Measurements from ENCODE around the gene CYFIP1.

CYFIP1 gene

GRCh38 chr15:22892333-22892732 is 87.8 kb downstream of the CYFIP1 start:
- Histone ChIP-seq H3K9ac (ENCODE audit: low read depth in 1 of 2, low read length in 2 of 2) (no peak overlapping the region), H3K27me3 (ENCODE audit: control insufficient read depth in 1 of 2, insufficient read depth in 2 of 2, low read length in 2 of 2) (no peaks in the 10 kb centered on the region), H3K27ac (ENCODE audit: low read depth, low read length) (no peak overlapping the region), H3K36me3 (ENCODE audit: control insufficient read depth in 1 of 2, insufficient read depth in 2 of 2, low read length in 2 of 2) (peaks cover 24 to 47% of the 10 kb centered on the region in 2 donors), H3K4me3 (ENCODE audit: low read depth in 1 of 2, low read length in 2 of 2) (no peak overlapping the region), H3K9me3 (ENCODE audit: control insufficient read depth in 1 of 2, low read length in 2 of 2) (no peaks in the 10 kb centered on the region), H3K4me1 (ENCODE audit: control insufficient read depth in 1 of 2, insufficient read depth in 2 of 2, low read length in 2 of 2) (no peaks in the 10 kb centered on the region)

GRCh38 chr15:22891426-22892210 is 88.5 kb downstream of the CYFIP1 start:
- Histone ChIP-seq H3K27me3 (ENCODE audit: control insufficient read depth in 1 of 2, insufficient read depth in 2 of 2, low read length in 2 of 2) (no peaks in the 10 kb centered on the region), H3K27ac (ENCODE audit: low read depth, low read length) (no peak overlapping the region), H3K4me3 (ENCODE audit: low read depth in 1 of 2, low read length in 2 of 2) (no peak overlapping the region), H3K9ac (ENCODE audit: low read depth in 1 of 2, low read length in 2 of 2) (no peak overlapping the region), H3K9me3 (ENCODE audit: control insufficient read depth in 1 of 2, low read length in 2 of 2) (no peaks in the 10 kb centered on the region), H3K4me1 (ENCODE audit: control insufficient read depth in 1 of 2, insufficient read depth in 2 of 2, low read length in 2 of 2) (no peaks in the 10 kb centered on the region), H3K36me3 (ENCODE audit: control insufficient read depth in 1 of 2, insufficient read depth in 2 of 2, low read length in 2 of 2) (peaks cover 28 to 46% of the 10 kb centered on the region in 2 donors)

GRCh38 chr15:22890296-22890695 is 89.9 kb downstream of the CYFIP1 start:
- no peak overlapping the region for H3K4me3 ChIP-seq (ENCODE audit: low read depth in 1 of 2, low read length in 2 of 2)
- H3K9me3 ChIP-seq (ENCODE audit: control insufficient read depth in 1 of 2, low read length in 2 of 2), result no peaks in the 10 kb centered on the region
- no peaks in the 10 kb centered on the region for H3K27me3 ChIP-seq (ENCODE audit: control insufficient read depth in 1 of 2, insufficient read depth in 2 of 2, low read length in 2 of 2)
- no peaks in the 10 kb centered on the region for H3K4me1 ChIP-seq (ENCODE audit: control insufficient read depth in 1 of 2, insufficient read depth in 2 of 2, low read length in 2 of 2)
- H3K9ac ChIP-seq (ENCODE audit: low read depth in 1 of 2, low read length in 2 of 2), result no peak overlapping the region
- H3K27ac ChIP-seq (ENCODE audit: low read depth, low read length), result no peak overlapping the region
- H3K36me3 ChIP-seq (ENCODE audit: control insufficient read depth in 1 of 2, insufficient read depth in 2 of 2, low read length in 2 of 2), result peaks cover 24 to 35% of the 10 kb centered on the region in 2 donors

- Histone ChIP-seq H3K4me1 (ENCODE audit: control insufficient read depth in 1 of 2, insufficient read depth in 2 of 2, low read length in 2 of 2) (peaks cover 0 to 5% of the 10 kb centered on the region in 2 donors), H3K4me3 (ENCODE audit: low read depth in 1 of 2, low read length in 2 of 2) (no peak overlapping the region), H3K9ac (ENCODE audit: low read depth in 1 of 2, low read length in 2 of 2) (no peak overlapping the region), H3K27ac (ENCODE audit: low read depth, low read length) (no peak overlapping the region), H3K27me3 (ENCODE audit: control insufficient read depth in 1 of 2, insufficient read depth in 2 of 2, low read length in 2 of 2) (no peaks in the 10 kb centered on the region), H3K36me3 (ENCODE audit: control insufficient read depth in 1 of 2, insufficient read depth in 2 of 2, low read length in 2 of 2) (peaks cover 24 to 35% of the 10 kb centered on the region in 2 donors), H3K9me3 (ENCODE audit: control insufficient read depth in 1 of 2, low read length in 2 of 2) (no peaks in the 10 kb centered on the region)
Measured at GRCh38 chr15:22889146-22889818, 90.9 kb downstream of the CYFIP1 start.

GRCh38 chr15:22888120-22888859 is 91.9 kb downstream of the CYFIP1 start:
- Histone ChIP-seq H3K36me3 (ENCODE audit: control insufficient read depth in 1 of 2, insufficient read depth in 2 of 2, low read length in 2 of 2) (peaks cover 19 to 29% of the 10 kb centered on the region in 2 donors), H3K4me3 (ENCODE audit: low read depth in 1 of 2, low read length in 2 of 2) (no peak overlapping the region), H3K4me1 (ENCODE audit: control insufficient read depth in 1 of 2, insufficient read depth in 2 of 2, low read length in 2 of 2) (peaks cover 0 to 5% of the 10 kb centered on the region in 2 donors), H3K27me3 (ENCODE audit: control insufficient read depth in 1 of 2, insufficient read depth in 2 of 2, low read length in 2 of 2) (no peaks in the 10 kb centered on the region), H3K9ac (ENCODE audit: low read depth in 1 of 2, low read length in 2 of 2) (no peak overlapping the region), H3K9me3 (ENCODE audit: control insufficient read depth in 1 of 2, low read length in 2 of 2) (no peaks in the 10 kb centered on the region), H3K27ac (ENCODE audit: low read depth, low read length) (no peak overlapping the region)

GRCh38 chr15:22887157-22887951 is 92.8 kb downstream of the CYFIP1 start:
- Histone ChIP-seq H3K4me1 (ENCODE audit: control insufficient read depth in 1 of 2, insufficient read depth in 2 of 2, low read length in 2 of 2) (peaks cover 0 to 5% of the 10 kb centered on the region in 2 donors), H3K27ac (ENCODE audit: low read depth, low read length) (no peak overlapping the region), H3K36me3 (ENCODE audit: control insufficient read depth in 1 of 2, insufficient read depth in 2 of 2, low read length in 2 of 2) (peaks cover 15 to 31% of the 10 kb centered on the region in 2 donors), H3K27me3 (ENCODE audit: control insufficient read depth in 1 of 2, insufficient read depth in 2 of 2, low read length in 2 of 2) (no peaks in the 10 kb centered on the region), H3K9ac (ENCODE audit: low read depth in 1 of 2, low read length in 2 of 2) (no peak overlapping the region), H3K9me3 (ENCODE audit: control insufficient read depth in 1 of 2, low read length in 2 of 2) (no peaks in the 10 kb centered on the region), H3K4me3 (ENCODE audit: low read depth in 1 of 2, low read length in 2 of 2) (no peak overlapping the region)

- peaks cover 23 to 42% of the 10 kb centered on the region in 2 donors for H3K36me3 ChIP-seq (ENCODE audit: control insufficient read depth in 1 of 2, insufficient read depth in 2 of 2, low read length in 2 of 2)
Measured at GRCh38 chr15:22885120-22885519, 95.0 kb downstream of the CYFIP1 start.

GRCh38 chr15:22884344-22884743 is 95.8 kb downstream of the CYFIP1 start:
- Histone ChIP-seq H3K27ac (ENCODE audit: low read depth, low read length) (no peak overlapping the region), H3K4me1 (ENCODE audit: control insufficient read depth in 1 of 2, insufficient read depth in 2 of 2, low read length in 2 of 2) (peaks cover 0 to 5% of the 10 kb centered on the region in 2 donors), H3K9me3 (ENCODE audit: control insufficient read depth in 1 of 2, low read length in 2 of 2) (no peaks in the 10 kb centered on the region), H3K4me3 (ENCODE audit: low read depth in 1 of 2, low read length in 2 of 2) (no peak overlapping the region), H3K9ac (ENCODE audit: low read depth in 1 of 2, low read length in 2 of 2) (no peak overlapping the region), H3K27me3 (ENCODE audit: control insufficient read depth in 1 of 2, insufficient read depth in 2 of 2, low read length in 2 of 2) (no peaks in the 10 kb centered on the region), H3K36me3 (ENCODE audit: control insufficient read depth in 1 of 2, insufficient read depth in 2 of 2, low read length in 2 of 2) (peaks cover 23 to 48% of the 10 kb centered on the region in 2 donors)

More at GRCh38 chr15:22885120-22885519, 95.0 kb downstream of the CYFIP1 start:
- no peaks in the 10 kb centered on the region for H3K27me3 ChIP-seq (ENCODE audit: control insufficient read depth in 1 of 2, insufficient read depth in 2 of 2, low read length in 2 of 2)
- H3K4me1 ChIP-seq (ENCODE audit: control insufficient read depth in 1 of 2, insufficient read depth in 2 of 2, low read length in 2 of 2), result peaks cover 0 to 5% of the 10 kb centered on the region in 2 donors
- H3K9ac ChIP-seq (ENCODE audit: low read depth in 1 of 2, low read length in 2 of 2), result no peak overlapping the region
- H3K4me3 ChIP-seq (ENCODE audit: low read depth in 1 of 2, low read length in 2 of 2), result no peak overlapping the region
- no peaks in the 10 kb centered on the region for H3K9me3 ChIP-seq (ENCODE audit: control insufficient read depth in 1 of 2, low read length in 2 of 2)
- H3K27ac ChIP-seq (ENCODE audit: low read depth, low read length), result no peak overlapping the region

GRCh38 chr15:22883196-22883595 is 97.0 kb downstream of the CYFIP1 start:
- Histone ChIP-seq H3K4me1 (ENCODE audit: control insufficient read depth in 1 of 2, insufficient read depth in 2 of 2, low read length in 2 of 2) (peaks cover 0 to 5% of the 10 kb centered on the region in 2 donors), H3K27ac (ENCODE audit: low read depth, low read length) (no peak overlapping the region), H3K36me3 (ENCODE audit: control insufficient read depth in 1 of 2, insufficient read depth in 2 of 2, low read length in 2 of 2) (peaks cover 25 to 51% of the 10 kb centered on the region in 2 donors), H3K27me3 (ENCODE audit: control insufficient read depth in 1 of 2, insufficient read depth in 2 of 2, low read length in 2 of 2) (no peaks in the 10 kb centered on the region), H3K9ac (ENCODE audit: low read depth in 1 of 2, low read length in 2 of 2) (no peak overlapping the region), H3K4me3 (ENCODE audit: low read depth in 1 of 2, low read length in 2 of 2) (no peak overlapping the region), H3K9me3 (ENCODE audit: control insufficient read depth in 1 of 2, low read length in 2 of 2) (no peaks in the 10 kb centered on the region)

Data from duodenal mucosa (tissue), 2 donors.